HG02759 (cell line): ENCODE data around the gene UBIAD1.
A peak's percentile ranks its signal among the peaks of the same experiment; 100 is the strongest.
"Not testable (repeated sequence)": the region's sequence is repeated elsewhere in the genome, so short reads cannot be mapped to it uniquely, and the experiment has no call there.

Experiments used
- ATAC-seq: cut with Tn5 transposase; IDR thresholded peaks from one replicate; pipeline ENCODE4 v1.9.1; 2021; ENCODE audit warnings: mild to moderate bottlenecking, moderate library complexity; ENCODE audit not compliant: unreplicated experiment

Gene UBIAD1, protein sequence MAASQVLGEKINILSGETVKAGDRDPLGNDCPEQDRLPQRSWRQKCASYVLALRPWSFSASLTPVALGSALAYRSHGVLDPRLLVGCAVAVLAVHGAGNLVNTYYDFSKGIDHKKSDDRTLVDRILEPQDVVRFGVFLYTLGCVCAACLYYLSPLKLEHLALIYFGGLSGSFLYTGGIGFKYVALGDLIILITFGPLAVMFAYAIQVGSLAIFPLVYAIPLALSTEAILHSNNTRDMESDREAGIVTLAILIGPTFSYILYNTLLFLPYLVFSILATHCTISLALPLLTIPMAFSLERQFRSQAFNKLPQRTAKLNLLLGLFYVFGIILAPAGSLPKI

DNA sequence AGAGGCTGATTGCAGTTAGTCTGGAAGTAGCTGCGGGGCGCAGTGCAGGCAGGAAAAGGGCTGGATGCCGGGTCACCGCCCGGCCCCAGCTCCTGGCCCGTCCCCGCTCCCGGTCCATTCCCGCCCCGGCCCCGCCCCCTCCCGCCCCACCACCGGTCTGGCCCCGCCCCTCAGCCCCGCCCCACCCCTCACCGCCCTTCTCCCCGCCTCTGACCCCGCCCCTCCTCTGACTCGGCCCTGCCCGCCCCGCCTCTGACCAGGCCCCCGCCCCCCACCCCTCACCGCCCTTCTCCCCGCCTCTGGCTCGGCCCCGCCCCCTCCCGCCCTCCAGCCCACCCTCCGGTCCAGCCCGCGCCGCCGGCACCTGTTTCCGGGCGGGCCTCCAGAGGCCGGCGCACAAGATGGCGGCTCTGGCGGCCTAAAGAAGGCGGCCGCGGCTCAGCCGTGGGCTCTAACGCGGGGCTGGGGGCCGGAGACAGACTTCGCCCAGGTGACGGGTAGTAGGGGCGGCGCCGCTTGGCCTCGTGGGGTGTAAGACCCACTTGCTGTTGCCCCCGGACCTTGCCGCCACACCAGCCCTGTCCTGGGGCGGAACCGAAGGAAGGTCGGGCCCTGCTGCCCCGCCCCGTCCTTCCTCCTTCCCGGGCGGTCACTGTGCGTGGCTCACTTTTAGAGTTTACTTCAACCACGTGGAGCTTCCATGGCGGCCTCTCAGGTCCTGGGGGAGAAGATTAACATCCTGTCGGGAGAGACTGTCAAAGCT is at the start of gene UBIAD1:
UBIAD1 (plus strand) TSS at position 367 of the 763 bp plus-strand sequence; CDS start at position 701, 334 bp downstream.
- ATAC-seq = peak; percentile 86

DNA sequence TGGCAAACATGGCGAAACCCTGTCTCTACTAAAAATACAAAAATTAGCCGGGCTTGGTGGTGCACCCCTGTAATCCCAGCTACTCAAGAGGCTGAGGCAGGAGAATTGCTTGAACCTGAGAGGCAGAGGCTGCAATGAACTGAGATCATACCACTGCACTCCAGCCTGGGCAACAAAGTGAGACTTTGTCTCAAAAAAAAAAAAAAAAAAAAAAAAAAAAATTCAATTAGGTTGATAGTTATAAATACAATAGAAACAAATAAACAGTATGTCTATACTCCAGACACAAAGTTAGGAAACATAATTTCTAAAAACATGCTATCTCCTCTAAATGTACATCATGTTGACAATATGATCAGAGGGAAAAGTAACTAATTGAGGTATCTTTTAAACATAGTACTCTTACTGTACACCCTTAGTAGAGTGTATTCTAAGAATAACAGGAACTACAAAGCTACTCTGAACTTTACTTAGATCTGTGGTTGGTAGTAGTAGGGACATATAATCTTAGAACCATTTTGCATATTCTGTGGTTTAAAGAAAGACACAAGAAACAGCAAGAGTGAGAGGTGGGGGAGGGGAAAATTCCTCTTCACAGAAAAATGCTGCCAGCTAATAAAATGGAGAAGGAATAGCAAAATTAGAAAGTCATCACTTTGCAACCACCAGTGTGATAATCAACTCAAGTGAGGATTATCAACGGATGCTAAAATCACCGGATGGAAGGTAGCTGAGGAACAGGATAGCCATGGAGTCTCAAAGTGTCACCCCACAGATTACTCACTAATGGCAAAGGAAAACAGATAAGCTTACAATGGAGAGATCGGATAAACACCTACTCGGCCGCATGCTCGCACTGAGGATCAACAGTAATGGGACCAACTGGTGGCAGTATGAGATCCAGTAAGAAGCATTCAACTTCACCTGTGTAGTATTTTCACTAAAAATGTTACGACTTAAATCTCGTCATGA is 45.6 kb upstream of the UBIAD1 start:
- ATAC-seq = no peak

DNA sequence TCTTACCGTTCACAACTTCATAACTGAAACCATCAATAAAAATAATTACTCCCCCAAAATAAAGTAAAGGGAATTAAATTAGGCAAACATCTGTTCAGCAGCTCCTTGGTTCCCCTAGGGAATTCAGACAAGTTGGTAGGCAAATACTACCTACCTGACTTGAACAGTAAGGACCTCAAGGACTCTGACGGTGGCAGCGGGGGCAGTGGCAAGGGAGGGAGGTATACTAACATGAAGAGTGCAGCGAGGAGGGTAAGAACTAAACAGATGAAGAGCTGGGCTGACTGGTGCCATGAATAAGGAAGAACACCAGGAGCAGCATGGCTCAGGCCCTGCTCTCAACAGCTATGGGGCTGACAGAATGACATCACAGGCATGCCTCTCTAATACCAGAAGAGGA is 43.8 kb upstream of the UBIAD1 start:
- ATAC-seq = no peak

DNA sequence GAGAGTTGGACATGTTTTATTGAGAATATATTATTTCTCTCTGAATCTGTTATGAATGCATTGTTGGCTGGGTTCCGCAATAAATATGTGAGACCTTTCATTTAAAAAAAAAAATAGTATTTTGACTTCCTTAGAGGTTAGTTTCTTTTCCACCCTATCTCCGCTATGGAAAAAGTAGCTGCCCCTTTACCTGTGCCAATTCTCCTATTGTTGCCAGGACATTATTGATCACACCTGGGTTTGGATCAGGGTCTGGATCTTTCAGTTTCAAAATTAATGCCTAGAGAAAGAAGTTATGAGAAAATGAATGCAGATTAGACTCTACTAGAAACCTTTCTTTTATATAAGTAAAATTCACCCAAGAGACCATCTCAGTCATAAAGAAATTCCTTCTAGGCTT is 39.8 kb upstream of the UBIAD1 start:
- no peak for ATAC-seq

DNA sequence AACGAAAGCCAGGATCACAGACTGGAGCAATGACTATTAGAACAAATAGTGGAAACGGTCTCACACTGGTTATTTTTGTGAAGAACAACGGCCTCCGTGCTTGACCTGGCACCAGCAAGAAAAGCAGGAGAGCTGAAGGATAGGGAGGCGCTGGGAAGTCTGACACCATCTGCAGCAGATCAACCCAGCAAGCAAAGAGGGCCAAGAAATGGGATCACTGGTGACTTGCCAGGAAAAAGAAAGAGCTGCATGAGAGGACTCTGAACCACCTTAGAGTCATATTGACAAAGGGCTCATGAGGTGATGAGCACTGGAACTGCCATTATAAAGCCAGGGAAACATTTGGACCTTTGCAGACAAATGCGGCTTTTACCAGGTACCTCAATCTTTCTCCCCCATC is 35.6 kb upstream of the UBIAD1 start:
- no peak for ATAC-seq

DNA sequence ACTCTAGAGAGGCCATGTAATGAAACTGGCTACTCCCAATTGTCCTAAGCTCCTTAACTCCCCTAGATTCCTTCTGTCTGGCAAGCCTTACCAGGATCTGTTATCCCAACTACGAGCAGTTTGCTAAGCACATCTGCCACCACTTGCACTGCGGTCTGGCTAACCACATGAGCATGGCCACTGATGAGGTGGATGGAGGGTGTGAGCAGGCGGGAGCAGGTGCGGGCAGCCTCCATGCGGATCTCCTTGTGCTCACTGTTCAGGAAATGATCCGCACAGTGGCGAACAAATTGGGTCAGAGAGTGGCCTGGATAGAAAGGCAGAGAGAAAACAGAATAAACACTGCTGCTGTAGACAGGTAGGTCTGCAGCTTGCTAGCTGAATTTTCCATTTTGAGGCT is 34.7 kb upstream of the UBIAD1 start:
- no peak for ATAC-seq

DNA sequence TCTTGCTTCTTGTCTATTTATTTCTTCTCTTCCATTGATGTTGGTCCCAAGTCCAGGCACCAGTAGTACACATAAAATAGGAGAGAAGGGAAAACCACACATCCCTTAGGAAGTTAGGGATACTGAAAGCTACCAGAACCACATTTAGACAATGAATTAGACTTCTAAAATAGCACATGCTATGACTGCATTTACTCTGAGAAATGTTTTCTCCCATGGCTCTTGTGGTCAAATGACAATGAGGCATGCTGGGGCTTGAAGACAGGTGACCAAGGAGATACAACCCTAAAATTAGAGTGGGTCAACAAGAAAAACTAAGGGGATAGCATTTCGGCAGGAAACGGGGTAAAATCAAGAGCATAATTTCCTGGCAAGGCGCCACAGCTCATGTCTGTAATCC is 27.8 kb upstream of the UBIAD1 start:
- ATAC-seq = no peak

DNA sequence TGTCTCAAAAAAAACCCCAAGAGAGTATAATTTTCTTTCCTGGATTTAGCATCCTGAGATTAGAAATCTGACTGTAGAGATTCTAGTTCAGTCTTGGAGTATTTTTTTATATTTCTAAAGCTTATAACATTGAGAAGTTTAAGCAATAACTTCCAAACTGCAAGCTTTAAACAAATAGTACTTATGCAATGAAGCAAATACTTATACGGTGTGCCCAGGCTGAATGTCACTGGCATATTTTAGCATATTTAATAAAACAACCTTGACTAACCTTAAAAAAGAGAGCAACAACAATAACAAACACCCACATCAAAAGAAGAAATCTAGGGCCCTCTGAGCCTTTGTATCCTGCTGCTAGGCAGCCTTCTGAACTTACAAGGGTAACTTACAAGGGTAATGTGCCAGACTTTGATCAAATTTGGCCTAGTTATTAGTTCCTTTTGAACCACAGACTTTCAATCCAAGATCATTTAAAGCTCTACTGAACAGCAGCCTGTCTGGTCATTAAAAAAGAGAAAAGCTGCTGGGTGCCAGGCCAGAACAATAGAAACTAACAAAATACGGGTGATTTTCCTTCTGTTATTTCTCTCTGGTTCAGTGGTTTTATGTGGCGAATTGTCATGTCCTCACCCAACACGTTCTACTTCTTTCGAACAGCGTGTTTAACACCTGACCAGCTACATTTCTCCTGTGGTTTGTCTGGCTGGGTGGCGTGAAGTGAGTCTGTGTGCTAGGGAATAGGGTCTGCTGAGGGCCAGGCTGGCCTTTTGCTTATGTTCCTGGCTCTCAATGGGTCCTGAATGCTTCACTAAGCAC is 26.9 kb upstream of the UBIAD1 start:
- ATAC-seq = no peak

DNA sequence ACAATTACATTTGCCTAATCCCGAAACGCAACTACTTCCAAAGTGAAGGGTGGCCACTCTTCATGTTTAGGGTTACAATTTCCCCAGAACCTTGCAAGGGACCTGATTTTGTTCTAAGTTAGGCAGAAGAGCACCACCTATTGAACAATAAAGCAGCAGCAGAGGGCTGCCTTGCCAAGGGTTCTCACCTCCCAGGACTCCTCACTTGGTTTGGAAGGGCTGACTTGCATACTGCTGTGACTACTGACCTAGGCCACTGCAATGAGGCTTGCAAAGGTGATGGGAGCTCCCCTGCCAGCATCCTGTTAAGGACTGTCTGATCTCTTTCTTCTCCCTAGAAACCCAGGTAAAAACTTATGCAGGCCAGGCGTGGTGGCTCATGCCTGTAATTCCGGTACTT is 24.8 kb upstream of the UBIAD1 start:
- ATAC-seq = no peak

DNA sequence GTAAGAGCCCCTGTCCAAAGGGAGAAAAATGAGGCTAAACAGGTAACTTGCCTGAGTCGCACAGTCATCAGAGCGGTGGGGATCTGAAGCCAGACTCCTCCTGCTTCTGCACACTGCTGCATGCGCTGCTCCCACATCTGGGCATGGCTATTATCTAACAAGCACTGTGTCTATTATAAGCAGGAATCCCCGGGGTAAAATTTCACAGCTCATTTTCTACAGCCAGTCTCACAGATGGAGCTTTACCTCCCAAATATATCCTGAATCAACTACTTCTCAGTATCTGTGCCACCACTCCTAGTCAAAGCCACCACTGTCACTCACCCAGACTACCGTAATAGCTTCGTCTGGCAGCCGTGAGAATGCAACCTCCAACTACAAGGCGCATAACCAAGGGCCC is 20.5 kb upstream of the UBIAD1 start:
- no peak for ATAC-seq

DNA sequence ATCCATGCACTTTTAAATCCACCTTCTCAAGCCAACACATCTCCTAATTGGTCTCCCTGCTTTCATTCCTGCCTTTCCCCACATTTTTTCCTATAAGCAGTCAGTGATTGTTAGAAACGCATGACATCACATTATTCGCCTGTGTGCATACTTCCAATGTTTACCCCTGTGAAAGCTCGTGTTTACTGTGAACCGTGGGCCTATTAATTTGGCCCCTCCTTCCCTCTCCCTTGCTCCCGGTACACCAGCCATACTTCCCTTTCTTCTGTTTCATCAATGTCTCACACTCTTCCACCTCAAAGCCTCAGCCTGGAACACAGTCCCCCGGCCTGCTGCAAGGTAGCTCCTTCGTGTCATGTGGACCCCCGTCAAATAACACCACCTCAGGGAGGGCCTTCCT is 19.8 kb upstream of the UBIAD1 start:
- no peak for ATAC-seq

DNA sequence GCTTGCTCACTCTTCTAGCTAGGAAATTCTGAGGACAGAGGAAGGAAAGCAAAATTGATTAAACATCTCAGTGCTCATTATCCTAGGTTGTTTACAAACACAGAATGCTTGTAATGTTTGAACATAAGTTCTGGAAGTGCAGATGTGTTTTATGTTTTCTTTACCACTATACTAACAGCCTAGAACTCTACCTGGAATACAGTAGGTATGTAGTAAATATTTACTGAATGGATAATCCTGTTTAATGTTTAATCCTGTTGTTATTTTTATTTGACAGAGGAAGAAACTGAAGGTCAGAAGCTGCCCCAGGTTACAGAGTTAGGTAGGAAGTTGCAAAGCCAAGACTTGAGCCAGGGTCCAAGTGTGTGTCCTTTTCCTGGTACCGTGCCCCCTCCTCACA is 16.7 kb upstream of the UBIAD1 start:
- ATAC-seq = no peak

DNA sequence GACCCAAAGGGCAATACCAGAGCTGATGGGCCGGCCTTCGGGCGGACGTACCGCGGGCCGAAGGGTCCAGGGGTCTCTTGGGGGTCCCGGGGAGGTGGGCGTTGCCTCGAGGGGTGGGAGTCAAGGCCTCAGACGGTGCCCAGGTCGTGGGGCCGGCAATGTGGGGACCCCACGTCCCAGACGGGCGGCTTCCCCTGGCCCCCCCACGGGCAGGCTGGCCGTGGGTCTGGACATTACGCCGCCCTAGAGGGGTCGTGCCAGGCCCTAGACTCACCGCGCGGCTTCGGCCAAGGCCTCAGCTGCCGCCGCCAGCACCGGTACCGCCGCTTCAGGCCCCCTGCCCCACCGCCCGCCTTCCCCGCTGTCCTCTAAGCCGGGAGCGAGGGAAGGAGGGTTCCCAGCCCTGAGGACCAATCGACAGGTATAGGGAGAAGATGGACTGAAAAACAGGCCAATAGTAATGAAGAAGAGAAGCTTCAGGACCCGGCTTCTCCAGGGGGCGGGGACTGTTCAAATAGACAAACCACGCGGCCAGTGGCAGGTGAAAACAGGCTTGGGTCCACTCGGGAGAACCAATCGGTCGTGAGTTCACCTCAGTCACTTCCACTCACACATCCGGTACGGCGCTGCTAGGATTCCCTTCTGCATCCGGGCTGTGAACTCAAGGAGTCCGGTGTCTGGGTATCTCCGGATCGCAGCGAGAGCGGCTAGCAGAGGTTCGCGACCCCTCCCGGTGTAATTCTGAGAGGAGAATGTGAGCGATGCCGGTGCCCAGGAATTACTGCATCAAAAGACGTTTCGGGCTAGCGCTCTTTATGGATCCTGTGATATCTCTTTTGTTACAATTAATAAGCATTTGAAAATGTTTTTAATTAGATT is 10.6 kb upstream of the UBIAD1 start, which contains the start of gene MTOR:
MTOR (minus strand) TSS at position 381 of the 879 bp plus-strand sequence. CDS start 3,142 bp downstream, outside the sequence.
- ATAC-seq = peak; percentile 98

DNA sequence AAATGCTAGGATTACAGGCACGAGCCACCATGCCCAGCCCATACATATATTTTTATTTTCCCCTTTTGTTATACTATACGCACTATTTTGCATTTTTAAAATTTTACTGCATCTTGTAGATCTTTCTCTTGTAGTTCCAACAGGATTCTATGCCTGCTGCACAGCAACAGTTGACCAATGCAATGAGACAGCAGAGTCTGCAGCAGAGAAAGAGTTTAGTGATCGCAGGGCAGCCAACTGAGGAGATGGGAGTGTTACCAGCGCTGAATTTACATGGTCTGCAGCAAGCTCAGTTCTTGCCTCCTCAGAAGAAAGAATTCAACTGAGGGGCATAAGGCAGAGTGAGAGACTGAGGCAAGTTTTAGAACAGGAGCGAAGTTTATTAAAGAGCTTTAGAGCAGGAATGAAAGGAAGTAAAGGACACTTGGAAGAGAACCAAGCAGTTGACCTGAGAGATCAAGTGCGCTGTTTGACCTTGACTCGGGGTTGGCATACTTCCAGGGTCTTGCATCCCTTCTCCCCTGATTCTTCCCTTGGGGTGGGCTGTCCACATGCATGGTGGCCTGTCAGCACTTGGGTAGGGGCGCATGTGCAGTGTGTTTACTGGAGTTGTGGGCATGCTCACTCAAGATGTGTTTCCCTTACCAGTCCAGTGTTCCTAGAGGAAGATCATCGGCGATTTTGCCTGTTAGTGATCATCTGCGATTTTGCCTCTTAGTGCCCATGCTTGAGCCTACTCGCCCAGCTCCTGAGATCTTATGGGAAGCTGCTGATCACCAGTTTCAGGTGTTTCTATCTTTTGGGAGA is 6.5 kb upstream of the UBIAD1 start:
- no peak for ATAC-seq

DNA sequence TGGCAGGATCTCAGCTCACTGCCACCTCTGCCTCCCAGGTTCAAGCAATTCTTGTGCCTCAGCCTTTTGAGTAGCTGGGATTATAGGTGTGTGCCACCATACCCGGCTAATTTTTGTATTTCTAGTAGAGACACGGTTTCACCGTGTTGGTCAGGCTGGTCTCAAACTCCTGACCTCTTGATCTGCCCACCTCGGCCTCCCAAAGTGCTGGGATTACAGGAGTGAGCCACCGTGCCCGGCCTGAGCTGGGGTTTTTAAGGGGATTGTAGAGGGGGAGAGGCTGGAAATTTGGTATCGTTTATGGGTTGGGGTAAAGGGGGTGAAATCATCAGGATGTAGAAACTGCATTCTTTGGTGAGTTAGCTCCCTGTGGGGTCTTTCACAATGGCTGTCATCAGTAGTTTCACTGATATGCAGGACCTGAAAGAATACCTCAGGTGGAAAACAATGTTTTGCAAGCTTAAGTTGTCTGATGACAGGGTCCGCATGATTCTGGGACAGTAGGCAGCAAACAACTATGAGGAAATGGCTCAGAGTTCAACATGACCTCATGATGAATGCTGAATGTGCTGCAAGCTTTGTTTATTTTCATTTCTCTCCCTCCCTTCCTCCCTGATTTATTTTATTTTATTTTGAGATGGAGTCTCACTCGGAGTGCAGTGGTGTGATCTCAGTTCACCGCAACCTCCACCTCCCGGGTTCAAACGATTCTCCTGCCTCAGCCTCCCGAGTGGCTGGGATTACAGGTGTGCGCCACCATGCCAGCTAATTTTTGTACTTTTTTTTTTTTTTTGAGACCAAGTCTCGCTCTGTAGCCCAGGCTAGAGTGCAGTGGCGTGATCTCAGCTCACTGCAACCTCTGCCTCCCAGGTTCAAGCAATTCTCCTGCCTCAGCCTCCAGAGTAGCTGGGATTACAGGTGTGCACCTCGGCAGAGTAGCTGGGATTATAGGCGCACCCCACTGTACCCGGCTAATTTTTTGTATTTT is 5.4 kb upstream of the UBIAD1 start:
- ATAC-seq = not testable (repeated sequence)

DNA sequence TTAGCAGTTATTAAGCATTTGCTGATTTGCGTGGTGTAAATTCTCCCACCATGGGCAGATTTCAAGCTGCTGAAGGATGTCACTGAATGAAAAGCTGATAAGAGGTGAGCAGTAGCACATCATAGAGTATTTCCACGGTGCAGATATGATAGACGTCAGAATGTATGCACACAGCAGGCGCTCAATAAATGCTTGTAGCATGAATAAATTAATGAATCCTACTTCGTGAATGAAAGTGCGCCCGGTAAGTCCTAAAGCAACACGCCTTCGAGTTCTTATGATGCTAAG is 510 bp upstream of the UBIAD1 start:
- ATAC-seq = no peak

DNA sequence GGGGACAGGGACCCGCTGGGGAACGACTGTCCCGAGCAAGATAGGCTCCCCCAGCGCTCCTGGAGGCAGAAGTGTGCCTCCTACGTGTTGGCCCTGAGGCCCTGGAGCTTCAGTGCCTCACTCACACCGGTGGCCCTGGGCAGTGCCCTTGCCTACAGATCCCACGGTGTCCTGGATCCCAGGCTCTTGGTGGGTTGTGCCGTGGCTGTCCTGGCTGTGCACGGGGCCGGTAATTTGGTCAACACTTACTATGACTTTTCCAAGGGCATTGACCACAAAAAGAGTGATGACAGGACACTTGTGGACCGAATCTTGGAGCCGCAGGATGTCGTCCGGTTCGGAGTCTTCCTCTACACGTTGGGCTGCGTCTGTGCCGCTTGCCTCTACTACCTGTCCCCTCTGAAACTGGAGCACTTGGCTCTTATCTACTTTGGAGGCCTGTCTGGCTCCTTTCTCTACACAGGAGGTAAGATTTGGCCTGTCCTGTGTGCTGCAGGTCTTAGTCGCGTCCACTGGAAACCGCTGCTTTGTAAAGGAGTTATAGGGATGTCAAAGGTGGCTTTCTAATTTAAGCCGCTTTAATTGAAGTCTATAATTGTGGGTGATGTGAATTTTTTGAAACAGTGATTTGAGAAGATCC is 717 bp downstream of the UBIAD1 start:
- ATAC-seq = peak; percentile 33
